ENCODE data around the gene NOP14. TPM values are rescaled to one million over a fixed set of nuclear protein-coding genes. Genes with fewer than 3 reads are reported as not detected.

Gene NOP14
- total RNA-seq, 1 donor from 2014 or later: 21.4 TPM

GRCh38 chr4:2934077-2934812 lies 29.0 kb downstream of the NOP14 start:
- peak overlapping the region; percentile 67 for H3K4me3 ChIP-seq
- peak overlapping the region; percentile 83 for H3K27ac ChIP-seq
- DNase-seq (peak; percentile 86), ATAC-seq (peak; percentile 8)
- H3K4me1 ChIP-seq: peaks cover 62% of the 10 kb centered on the region
- peaks cover 37% of the 10 kb centered on the region for H3K36me3 ChIP-seq
- H3K9me3 ChIP-seq: no peaks in the 10 kb centered on the region
- TF ChIP-seq CTCF (IDR thresholded peaks at IDR 0.05): no peak
- intact Hi-C loops (cut with DNase I): loop anchor here (10.0 kb wide), 1 partner anchor 89 kb away; the partner anchor contains the start of gene ADD1
- H3K27me3 ChIP-seq: no peaks in the 10 kb centered on the region

GRCh38 chr4:2933566-2934076 lies 29.6 kb downstream of the NOP14 start:
- Histone ChIP-seq H3K9me3 (no peaks in the 10 kb centered on the region), H3K27me3 (no peaks in the 10 kb centered on the region), H3K4me3 (peak overlapping the region; percentile 67), H3K27ac (peak overlapping the region; percentile 83), H3K4me1 (peaks cover 62% of the 10 kb centered on the region), H3K36me3 (peaks cover 37% of the 10 kb centered on the region)
- no peak for DNase-seq
- intact Hi-C loops (cut with DNase I): loop anchor here (10.0 kb wide), 1 partner anchor 89 kb away; the partner anchor contains the start of gene ADD1
- no peak for ATAC-seq
- TF ChIP-seq CTCF (IDR thresholded peaks at IDR 0.05): no peak

- intact Hi-C loops (cut with DNase I): loop anchor here (10.0 kb wide), 1 partner anchor 88 kb away; the partner anchor contains the start of gene ADD1
- H3K4me1 ChIP-seq: peaks cover 62% of the 10 kb centered on the region
- H3K27ac ChIP-seq: peak overlapping the region; percentile 83
- peaks cover 37% of the 10 kb centered on the region for H3K36me3 ChIP-seq
- no peaks in the 10 kb centered on the region for H3K9me3 ChIP-seq
- H3K4me3 ChIP-seq: peak overlapping the region; percentile 67
- ATAC-seq (no peak), DNase-seq (peak; percentile 68)
- no peaks in the 10 kb centered on the region for H3K27me3 ChIP-seq
- no peak for TF ChIP-seq CTCF (IDR thresholded peaks at IDR 0.05)
These were observed 30.1 kb downstream of the NOP14 start for GRCh38 chr4:2932951-2933565.

GRCh38 chr4:2932321-2932950 lies 30.8 kb downstream of the NOP14 start:
- peak overlapping the region; percentile 83 for H3K27ac ChIP-seq
- ATAC-seq (no peak), DNase-seq (peak; percentile 65)
- intact Hi-C loops (cut with DNase I): loop anchor here (10.0 kb wide), 1 partner anchor 88 kb away; the partner anchor contains the start of gene ADD1
- H3K9me3 ChIP-seq: no peaks in the 10 kb centered on the region
- peaks cover 37% of the 10 kb centered on the region for H3K36me3 ChIP-seq
- no peak for TF ChIP-seq CTCF (IDR thresholded peaks at IDR 0.05)
- no peaks in the 10 kb centered on the region for H3K27me3 ChIP-seq
- H3K4me3 ChIP-seq: no peak overlapping the region
- peaks cover 59% of the 10 kb centered on the region for H3K4me1 ChIP-seq

GRCh38 chr4:2931512-2932301 lies 31.5 kb downstream of the NOP14 start:
- Histone ChIP-seq H3K27me3 (no peaks in the 10 kb centered on the region), H3K4me3 (peak overlapping the region; percentile 10), H3K27ac (peak overlapping the region; percentile 83), H3K9me3 (no peaks in the 10 kb centered on the region), H3K36me3 (peaks cover 42% of the 10 kb centered on the region), H3K4me1 (peaks cover 55% of the 10 kb centered on the region)
- TF ChIP-seq CTCF (IDR thresholded peaks at IDR 0.05): peak; percentile 34
- peak; percentile 40 for ATAC-seq
- intact Hi-C loops (cut with DNase I): loop anchor here (10.0 kb wide), 1 partner anchor 87 kb away; the partner anchor contains the start of gene ADD1
- peak; percentile 85 for DNase-seq
